Mucosa of rectum (tissue), 2 donors: ENCODE measurements around the gene AJM1.
"Not testable (repeated sequence)": the region's sequence is repeated elsewhere in the genome, so short reads cannot be mapped to it uniquely, and the experiment has no call there.

Experiments
- H3K27ac ChIP-seq, 2 donors: one replicate each; pipeline ENCODE4 v1.7.0; 2013; ENCODE audit warnings: inconsistent platforms in 2 of 2, low read depth in 2 of 2, low read length in 2 of 2
- H3K27me3 ChIP-seq, 2 donors: one replicate each; pipeline ENCODE4 v1.7.0; 2013; ENCODE audit warnings: low read length in 2 of 2; ENCODE audit not compliant: control insufficient read depth in 2 of 2, insufficient read depth in 2 of 2
- H3K36me3 ChIP-seq, 2 donors: one replicate each; pipeline ENCODE4 v1.7.0; 2013; ENCODE audit warnings: low read length in 2 of 2; ENCODE audit not compliant: control insufficient read depth in 2 of 2, insufficient read depth in 2 of 2
- H3K4me1 ChIP-seq, 2 donors: one replicate each; pipeline ENCODE4 v1.7.0; 2013; ENCODE audit warnings: low read length in 2 of 2, mild to moderate bottlenecking in 1 of 2; ENCODE audit not compliant: control insufficient read depth in 2 of 2, insufficient read depth in 2 of 2
- H3K4me3 ChIP-seq, 2 donors: one replicate each; pipeline ENCODE4 v1.7.0; 2013; ENCODE audit warnings: low read length in 2 of 2
- H3K9ac ChIP-seq, 2 donors: one replicate each; pipeline ENCODE4 v1.7.0; 2013; ENCODE audit warnings: low read length in 2 of 2, low read depth in 1 of 2, mild to moderate bottlenecking in 1 of 2
- H3K9me3 ChIP-seq, 2 donors: one replicate each; pipeline ENCODE4 v1.7.0; 2013; ENCODE audit warnings: low read length in 2 of 2; ENCODE audit not compliant: control insufficient read depth in 2 of 2
- donor health status: healthy.
- donor health status: Normal muscosa, but diverticular disease.

Gene AJM1

DNA sequence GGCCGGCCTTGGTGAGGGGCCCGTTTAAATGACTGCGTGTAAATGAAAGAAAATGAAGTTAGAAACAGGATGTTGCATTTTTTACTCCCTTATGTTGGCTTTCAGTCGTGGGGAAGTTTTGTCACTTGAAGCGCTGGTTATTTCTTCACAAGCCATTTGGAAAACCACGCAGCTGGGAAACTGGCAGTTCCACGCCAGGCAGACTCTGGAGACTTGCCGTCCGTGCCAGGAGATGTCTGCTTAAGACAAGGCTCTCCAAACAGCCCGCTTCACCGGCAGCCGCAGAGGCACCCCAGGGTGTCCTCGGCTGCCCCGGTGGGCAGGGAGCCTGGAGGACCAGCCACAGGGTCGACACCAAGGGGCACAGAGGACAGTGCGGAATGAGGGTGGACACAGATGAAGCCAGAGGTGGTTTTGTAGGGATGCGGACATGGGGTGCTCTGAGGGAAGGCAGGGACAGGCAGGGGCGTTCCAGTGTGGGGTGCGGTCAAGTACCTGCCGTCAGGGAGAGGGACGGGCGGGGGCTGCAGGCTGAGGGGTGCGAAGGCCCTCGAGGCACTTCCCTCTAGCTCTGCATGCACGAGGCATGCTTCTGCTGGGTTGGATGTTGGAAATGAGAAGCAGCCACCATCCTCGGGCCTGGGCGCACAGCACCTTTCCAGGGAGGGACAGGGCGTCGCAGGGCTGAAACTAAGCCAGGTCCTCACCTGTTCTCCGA lies 11.1 kb upstream of the AJM1 start:
- H3K4me3 ChIP-seq, result no peak overlapping the region
- H3K9me3 ChIP-seq, result no peaks in the 10 kb centered on the region
- H3K27ac ChIP-seq, result no peak overlapping the region
- H3K4me1 ChIP-seq, result no peaks in the 10 kb centered on the region
- no peak overlapping the region for H3K9ac ChIP-seq
- peaks cover 46 to 54% of the 10 kb centered on the region in 2 donors for H3K36me3 ChIP-seq
- no peaks in the 10 kb centered on the region for H3K27me3 ChIP-seq

DNA sequence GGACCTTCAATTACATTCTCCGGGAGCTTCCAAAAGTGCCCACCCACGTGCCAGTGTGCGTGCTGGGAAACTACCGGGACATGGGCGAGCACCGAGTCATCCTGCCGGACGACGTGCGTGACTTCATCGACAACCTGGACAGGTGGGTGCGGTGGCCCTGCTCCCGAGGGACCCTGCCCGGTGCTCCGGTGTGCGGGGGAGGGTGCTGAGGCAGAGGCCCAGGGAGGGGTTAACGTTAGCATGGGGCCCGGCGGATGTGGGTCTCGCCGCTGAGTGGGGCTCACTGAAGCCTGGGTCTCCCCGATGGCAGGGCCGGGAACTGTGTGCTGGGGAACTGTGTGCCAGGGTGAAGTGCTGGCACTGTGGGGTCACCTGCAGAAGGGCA lies 10.6 kb upstream of the AJM1 start:
- Histone ChIP-seq H3K27me3 (no peaks in the 10 kb centered on the region), H3K9me3 (no peaks in the 10 kb centered on the region), H3K4me3 (no peak overlapping the region), H3K9ac (no peak overlapping the region), H3K27ac (no peak overlapping the region), H3K4me1 (no peaks in the 10 kb centered on the region), H3K36me3 (peaks cover 40 to 51% of the 10 kb centered on the region in 2 donors)

DNA sequence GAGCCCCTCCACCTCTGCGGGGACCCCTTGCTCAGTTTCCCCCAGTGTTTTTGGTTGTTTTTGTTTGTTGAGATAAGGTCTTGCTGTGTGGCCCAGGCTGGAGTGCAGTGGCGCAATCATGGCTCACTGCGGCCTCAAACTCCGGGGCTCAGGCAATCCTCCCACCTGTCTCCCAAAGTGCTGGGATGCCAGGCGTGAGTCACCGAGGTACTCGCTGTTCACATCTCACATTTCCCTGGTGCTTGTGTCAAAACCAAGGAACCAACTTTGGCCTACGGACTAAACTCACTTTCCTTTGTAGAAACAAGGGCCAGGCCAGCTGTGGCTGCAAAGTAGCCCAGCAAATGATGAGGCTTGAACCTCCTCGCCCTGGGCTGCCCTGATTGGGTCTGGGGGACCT lies 9.7 kb upstream of the AJM1 start:
- no peaks in the 10 kb centered on the region for H3K4me1 ChIP-seq
- no peaks in the 10 kb centered on the region for H3K9me3 ChIP-seq
- H3K4me3 ChIP-seq, result no peak overlapping the region
- no peak overlapping the region for H3K9ac ChIP-seq
- H3K27me3 ChIP-seq, result no peaks in the 10 kb centered on the region
- peaks cover 34 to 47% of the 10 kb centered on the region in 2 donors for H3K36me3 ChIP-seq
- no peak overlapping the region for H3K27ac ChIP-seq

DNA sequence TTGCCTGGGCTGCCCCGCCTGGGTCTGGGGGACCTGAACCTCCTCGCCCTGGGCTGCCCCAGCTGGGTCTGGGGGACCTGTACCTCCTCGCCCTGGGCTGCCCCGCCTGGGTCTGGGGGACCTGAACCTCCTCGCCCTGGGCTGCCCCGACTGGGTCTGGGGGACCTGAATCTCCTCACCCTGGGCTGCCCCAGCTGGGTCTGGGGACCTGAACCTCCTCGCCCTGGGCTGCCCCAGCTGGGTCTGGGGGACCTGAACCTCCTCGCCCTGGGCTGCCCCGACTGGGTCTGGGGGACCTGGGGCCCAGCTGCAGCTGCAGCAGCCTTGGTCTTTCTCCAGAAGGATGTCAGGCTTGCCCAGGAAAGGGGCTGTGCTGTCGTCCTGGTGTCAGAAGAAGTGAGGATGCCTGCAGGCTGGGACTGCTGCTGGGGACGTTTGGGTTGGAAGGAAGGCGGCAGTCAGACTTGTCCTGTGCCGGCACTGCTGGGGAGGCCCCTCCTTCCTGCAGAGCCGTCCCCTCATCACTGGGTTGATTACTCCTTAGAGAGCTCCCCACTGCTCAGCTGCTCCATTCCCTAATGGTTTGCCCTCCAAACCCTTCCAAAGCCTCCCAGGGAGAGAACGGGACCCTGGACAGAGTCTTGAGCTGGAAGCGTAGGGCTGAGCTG lies 8.8 kb upstream of the AJM1 start:
- H3K9me3 ChIP-seq, H3K27me3 ChIP-seq, H3K4me1 ChIP-seq, H3K4me3 ChIP-seq, H3K27ac ChIP-seq, H3K9ac ChIP-seq: not testable (repeated sequence)
- peaks cover 34 to 44% of the 10 kb centered on the region in 2 donors for H3K36me3 ChIP-seq

DNA sequence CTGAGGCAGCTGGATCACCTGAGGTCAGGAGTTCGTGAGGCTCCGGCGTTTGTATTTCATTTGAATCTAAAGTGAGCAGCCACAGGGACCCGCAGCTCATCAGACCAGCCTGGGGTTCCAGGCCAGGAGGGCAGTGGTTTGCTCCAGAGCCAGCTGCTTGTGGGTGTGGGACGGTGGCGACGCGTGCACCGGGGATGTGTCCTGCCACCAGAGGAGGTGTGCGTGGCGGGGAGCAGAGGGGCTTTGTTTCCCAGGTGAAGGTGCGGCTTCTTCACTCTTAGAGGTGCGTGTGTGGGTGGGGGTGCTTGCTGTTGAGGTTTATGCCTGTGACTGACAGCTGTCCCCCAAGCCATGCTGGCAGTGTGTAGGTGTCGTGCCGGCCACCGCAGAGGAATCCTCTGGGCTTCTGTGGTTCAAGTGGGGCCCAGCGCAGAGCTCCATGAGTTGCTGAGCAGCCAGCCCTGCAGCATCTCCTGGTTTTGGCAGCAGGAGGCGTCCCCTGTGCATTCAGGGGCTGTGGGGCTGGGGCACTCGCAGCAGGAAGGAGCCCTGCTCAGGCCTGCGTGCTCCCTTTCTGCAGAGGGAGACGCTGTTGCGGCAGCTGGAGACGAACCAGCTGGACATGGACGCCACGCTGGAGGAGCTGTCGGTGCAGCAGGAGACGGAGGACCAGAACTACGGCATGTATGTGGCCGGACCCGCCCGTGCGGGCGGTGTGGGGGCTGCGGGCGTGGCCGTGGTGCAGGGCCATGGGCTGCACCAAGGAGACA lies 6.9 kb upstream of the AJM1 start:
- H3K9me3 ChIP-seq, result no peaks in the 10 kb centered on the region
- no peak overlapping the region for H3K4me3 ChIP-seq
- H3K36me3 ChIP-seq, result peaks cover 29 to 30% of the 10 kb centered on the region in 2 donors
- H3K27ac ChIP-seq, result no peak overlapping the region
- H3K9ac ChIP-seq, result no peak overlapping the region
- H3K4me1 ChIP-seq, result peaks cover 6% of the 10 kb centered on the region in 2 donors
- no peaks in the 10 kb centered on the region for H3K27me3 ChIP-seq

DNA sequence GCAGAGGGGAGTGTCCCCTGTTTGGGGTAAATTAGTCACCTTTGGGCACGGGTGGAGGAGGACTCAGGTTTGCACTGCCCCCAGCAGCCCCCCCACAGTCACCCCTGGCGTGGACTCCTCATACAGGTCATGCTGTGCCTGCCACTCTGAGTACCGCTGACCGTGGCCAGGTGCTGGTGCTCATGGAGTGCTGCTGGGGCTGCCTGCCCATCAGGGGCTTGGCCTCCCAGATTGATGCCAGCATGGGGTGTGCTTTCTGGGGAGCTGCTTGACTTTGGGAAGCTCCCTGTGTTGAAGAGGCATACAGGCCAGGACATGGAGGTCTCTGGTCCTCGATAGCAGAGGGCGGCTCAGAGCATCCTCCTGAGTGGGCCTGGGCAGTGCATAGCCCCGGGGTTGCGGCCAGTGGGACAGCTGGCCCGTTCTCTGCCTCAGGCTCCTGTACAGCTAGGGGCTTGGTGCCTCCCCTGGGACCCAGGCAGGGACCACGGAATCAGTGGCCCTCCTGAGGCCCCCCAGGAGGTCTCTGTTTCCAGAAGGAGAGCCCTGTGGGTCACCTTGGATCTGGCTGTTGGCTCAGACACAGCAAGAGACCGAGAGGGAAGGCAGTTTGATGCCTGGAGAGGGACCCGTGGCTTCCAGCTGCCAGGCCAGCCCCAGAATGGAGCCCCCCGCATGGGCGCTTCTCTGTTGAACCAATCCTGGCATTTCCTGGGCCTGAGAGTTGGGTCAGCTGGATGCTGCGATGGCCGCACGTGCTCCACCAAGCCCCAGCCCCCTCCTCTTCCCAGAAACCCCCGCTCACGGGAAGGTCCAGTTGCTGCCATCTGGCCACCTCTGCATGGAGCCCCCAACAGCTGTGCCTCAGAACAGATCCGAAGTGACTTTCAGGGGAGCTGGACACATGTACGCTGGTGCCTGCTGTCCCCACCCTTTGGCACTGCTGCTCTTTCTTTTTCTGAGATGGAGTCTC lies 6.1 kb upstream of the AJM1 start:
- Histone ChIP-seq H3K27me3 (no peaks in the 10 kb centered on the region), H3K4me3 (no peak overlapping the region), H3K27ac (no peak overlapping the region), H3K9ac (no peak overlapping the region), H3K9me3 (no peaks in the 10 kb centered on the region), H3K36me3 (peaks cover 21 to 22% of the 10 kb centered on the region in 2 donors), H3K4me1 (peaks cover 14 to 15% of the 10 kb centered on the region in 2 donors)

DNA sequence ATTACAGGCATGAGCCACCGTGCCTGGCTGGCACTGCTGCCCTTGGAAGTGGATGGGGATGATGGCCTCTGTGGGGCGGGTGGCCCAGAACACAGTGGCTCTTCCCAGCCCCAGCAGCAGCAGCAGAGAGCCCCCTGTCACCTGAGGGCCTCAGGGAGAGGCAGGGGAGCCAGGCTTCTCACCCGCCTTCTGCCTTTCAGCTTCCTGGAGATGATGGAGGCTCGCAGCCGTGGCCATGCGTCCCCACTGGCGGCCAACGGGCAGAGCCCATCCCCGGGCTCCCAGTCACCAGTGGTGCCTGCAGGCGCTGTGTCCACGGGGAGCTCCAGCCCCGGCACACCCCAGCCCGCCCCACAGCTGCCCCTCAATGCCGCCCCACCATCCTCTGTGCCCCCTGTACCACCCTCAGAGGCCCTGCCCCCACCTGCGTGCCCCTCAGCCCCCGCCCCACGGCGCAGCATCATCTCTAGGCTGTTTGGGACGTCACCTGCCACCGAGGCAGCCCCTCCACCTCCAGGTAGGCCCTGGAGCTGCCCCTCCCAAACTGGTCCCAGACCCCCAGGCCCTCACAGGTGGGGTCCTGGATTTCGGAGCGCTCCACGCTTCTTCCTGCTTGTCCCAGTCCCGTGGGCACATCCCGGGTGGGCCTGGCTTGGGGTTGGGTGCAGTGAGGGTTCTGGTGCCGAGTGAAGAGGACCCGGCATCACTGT lies 5.0 kb upstream of the AJM1 start:
- Histone ChIP-seq H3K36me3 (peaks cover 11% of the 10 kb centered on the region in 2 donors), H3K4me3 (no peak overlapping the region), H3K9ac (no peak overlapping the region), H3K9me3 (no peaks in the 10 kb centered on the region), H3K27me3 (no peaks in the 10 kb centered on the region), H3K4me1 (peaks cover 24 to 25% of the 10 kb centered on the region in 2 donors), H3K27ac (no peak overlapping the region)

DNA sequence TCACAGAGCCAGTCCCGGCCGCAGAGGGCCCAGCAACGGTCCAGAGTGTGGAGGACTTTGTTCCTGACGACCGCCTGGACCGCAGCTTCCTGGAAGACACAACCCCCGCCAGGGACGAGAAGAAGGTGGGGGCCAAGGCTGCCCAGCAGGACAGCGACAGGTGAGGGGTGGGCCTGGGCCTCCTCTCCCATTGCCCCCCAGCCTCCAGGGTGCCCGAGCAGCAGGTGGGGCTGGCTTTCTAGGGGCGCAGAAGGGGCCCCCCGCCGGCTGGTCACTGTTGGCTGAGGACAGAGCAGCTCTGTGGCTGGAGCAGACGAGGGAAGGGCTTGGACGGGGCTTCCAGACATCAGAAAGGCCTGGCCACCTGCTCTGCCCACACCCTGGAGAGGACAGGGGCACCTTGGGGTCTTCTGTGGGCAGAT lies 4.4 kb upstream of the AJM1 start:
- Histone ChIP-seq H3K36me3 (peaks cover 6 to 10% of the 10 kb centered on the region in 2 donors), H3K4me1 (peaks cover 25 to 28% of the 10 kb centered on the region in 2 donors)
- H3K9ac ChIP-seq, H3K9me3 ChIP-seq, H3K4me3 ChIP-seq, H3K27ac ChIP-seq, H3K27me3 ChIP-seq: not testable (repeated sequence)
